Stimulated activated CD4-positive, alpha-beta T cell treated with anti-CD3 and anti-CD28 coated beads, Interleukin-2, amount 100 ng/mL, for 48 hours (primary cell): ENCODE data around the gene MAPKAP1.
A peak's percentile ranks its signal among the peaks of the same experiment; 100 is the strongest.

ENCODE experiments used
- DNase-seq, 2 donors: peaks; one replicate each; pipeline ENCODE4 v3.0.0-alpha.2; 2020

MAPKAP1 gene

DNA sequence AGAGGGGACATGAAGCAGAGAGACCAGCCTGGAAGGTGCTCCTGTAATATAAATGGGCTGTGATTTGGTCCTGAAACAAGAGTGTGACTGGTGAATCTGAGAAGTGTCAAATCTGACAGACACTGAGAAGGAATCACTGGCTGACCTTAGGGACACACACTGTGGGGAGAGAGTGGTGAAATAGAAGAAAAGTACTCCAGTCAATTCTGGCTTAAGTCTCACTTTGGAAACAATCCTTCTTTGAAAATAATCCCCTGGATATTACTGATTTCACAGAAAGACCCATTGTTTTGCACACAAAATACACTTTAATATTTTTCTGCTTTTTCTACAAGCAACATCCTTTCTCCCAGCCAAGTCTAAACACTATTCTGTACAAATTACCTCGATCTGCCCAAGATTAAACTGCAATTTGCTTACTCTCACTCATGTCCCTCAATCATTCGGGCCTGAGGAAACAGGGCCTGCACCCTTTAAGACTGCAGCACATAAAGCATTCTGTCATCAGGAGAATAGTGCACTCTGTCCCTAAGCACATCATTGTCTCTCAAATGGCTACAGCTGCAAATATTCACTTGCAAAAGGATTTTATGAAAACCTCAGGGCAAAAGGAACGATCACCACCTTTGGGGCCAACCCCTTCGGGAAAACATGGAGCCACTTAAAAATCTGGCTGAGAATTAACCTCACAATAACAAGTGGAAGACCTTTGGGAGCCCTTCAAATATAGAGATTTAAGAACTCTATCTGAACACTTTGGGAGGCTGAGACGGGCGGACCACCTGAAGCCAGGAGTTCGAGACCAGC lies 68.6 kb downstream of the MAPKAP1 start:
- no peak for DNase-seq

DNA sequence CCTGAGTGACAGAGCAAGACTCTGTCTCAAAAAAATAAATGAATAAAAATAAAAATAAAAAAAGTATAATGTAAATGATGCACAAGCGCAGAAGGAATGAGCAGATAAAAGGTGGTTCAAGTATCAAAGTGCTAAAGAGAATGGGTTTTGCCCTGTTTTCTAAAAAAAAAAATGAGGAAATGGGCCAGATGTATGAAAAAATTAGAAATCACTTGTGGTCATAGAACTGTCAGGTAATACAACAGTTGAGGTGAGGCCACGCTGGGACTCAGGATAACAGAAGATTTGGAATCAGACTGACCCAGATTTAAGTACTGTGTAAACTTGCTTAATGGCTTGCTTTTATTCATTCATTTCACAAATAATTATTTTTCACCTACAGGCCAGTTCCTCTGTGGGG lies 69.8 kb downstream of the MAPKAP1 start:
- DNase-seq: no peak

DNA sequence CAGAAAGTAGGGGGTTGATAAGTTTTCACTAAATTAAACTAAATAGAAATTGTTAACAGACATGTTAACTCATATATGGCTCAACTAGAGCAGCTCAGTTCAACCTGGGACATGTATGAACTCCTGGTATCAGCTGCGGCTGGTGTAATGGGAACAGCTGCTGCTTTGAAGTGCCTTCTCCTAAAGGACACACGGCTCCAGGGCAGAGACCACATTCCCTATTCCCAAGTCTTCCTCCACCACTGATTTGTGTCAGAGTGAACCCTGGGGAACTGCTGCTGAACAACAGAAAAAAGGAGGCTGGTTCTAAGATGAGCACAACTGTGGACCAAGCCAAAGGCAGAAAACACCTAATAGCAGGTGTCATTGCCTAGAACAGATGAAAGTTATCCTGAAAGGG lies 71.1 kb downstream of the MAPKAP1 start:
- DNase-seq: no peak

- DNase-seq: no peak
Observed at GRCh38 chr9:125634040-125634717, 72.8 kb downstream of the MAPKAP1 start.

DNA sequence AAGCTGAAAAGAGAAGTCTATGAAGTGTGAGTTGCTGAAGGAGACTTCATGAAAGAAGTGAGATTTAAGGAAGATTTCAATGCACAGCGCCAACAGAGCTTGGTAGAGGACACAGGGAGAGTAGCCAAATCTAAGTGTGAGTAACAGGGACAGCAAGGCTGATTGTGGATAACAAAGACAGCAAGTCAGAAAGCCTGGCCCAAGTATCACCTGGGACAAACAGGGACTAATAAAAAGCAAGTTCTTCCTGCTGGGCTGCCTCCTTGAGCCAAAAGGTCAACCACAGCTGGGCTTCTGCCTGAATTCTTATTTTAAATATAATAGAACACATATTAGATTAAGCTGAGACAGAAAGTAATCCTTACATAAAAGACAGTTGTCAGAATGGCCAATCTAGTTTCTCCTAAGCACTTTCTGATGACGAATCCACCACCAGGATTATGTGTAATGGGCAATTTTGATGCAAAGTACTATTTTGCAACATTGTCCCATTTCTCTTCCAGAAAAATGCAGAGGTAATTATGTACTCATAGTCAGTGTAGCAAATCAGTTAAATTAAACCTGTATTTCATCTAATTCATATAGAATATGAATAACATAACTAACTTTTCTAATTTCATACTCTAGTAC lies 73.8 kb downstream of the MAPKAP1 start:
- no peak for DNase-seq

DNA sequence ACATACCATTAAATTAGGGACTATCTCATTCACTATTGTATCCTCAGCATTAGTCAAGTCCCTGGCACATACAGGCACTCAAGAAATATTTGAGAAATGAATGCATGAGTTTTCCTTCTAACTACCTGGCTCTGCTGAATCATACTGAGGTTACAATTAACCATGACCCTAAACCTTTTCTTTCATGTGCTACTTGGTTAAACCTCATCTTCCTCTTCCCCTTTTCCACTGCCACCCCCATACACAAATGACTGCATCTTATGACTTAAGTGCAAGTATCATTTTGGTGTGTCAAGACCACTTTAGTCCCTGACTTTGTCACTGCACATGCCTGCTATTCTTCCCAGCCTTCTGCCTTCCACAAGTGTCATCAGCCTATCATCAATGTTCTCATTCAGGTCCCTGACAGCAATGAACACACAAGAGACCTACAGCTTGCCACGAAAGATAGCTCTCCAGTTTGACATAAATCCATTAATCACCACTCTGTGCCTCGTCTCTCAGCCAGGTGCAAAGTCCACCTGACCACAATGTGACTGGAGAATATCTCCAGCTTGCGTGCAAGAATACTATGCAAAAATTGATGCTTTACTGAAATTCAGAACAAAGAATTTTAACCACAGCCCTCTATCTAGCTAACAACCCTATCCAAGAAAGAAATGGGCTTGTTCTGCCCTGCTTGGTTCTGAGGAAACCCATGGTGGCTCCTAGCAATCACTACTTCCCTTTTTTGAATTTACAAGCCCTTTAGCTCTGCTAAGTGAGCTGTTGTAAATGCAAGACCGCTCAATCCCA lies 74.5 kb downstream of the MAPKAP1 start:
- DNase-seq: peak in 1 of 2 donors; percentile 25

DNA sequence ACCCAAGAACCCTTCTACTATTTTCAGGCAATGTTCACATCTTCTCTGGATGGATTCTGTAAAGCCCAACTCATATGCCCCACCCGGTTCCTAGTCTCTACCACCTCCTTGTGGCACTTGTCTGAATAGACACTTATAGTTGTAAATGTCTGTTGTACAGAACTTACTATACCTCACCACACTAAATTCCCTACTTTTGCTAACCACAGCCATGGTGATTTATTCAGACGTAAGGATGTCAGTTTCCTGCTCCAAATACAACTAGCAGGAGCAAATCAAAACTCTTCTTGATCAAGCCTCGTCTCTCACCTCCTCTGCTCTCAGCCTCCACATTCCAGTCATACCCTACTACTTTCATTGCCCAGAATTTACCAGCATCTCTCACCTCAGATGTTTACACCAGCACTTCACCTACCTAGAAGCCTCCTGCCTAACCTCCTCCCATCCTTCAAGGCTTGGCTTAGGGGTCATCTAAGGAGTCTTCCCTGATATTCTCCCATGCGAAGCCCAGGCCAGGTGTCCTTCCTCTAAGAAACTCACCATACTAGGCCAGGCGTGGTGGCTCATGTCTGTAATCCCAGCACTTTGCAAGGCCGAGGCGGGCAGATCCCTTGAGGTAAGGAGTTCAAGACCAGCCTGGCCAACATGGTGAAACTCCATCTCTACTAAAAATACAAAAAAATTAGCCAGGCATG lies 75.5 kb downstream of the MAPKAP1 start:
- peak in 1 of 2 donors; percentile 23 for DNase-seq

DNA sequence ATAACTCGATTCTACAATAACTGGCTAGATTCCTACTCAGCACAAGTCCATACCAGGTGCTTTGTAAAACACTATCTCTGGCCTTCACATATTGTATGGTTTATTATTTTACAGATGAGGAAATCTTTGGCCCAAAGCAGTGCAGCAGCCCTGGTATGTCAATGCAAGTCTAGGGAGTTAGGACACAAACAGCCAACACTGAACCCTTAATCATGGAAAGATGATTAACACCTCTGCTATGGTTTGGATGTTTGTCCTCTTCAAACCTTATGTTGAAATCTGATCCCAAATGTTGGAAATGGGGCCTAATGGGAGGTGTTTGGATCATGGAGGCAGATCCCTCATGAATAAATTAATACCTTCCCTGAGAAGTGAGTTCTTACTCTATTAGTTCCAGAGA lies 76.6 kb downstream of the MAPKAP1 start:
- DNase-seq: no peak

GRCh38 chr9:125629446-125629845 lies 77.6 kb downstream of the MAPKAP1 start:
- DNase-seq: no peak

- DNase-seq: no peak
Observed at GRCh38 chr9:125626187-125626586, 80.8 kb downstream of the MAPKAP1 start.

- DNase-seq: no peak
Observed at GRCh38 chr9:125621170-125621569, 85.8 kb downstream of the MAPKAP1 start.

- no peak for DNase-seq
Observed at GRCh38 chr9:125620216-125620615, 86.8 kb downstream of the MAPKAP1 start.

GRCh38 chr9:125617087-125617486 lies 89.9 kb downstream of the MAPKAP1 start:
- DNase-seq: no peak

DNA sequence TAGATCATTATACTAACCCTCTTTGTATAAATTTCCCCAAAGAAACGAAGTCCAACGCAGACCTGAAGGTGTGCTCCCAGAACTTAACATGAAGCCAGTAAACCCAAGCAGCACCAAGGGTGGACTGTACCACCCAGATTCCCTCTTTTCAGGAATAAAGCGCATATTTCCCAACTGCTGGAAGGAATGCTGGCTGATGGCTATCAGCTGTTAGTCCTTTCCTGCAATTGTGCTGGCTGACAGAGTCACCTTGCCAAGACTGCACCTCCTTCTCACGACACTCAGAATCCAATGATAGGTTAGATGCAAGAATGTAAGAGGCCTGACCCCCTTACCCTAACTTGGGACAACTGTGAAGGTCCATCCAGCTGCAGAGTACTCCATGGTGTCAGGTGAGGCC lies 93.9 kb downstream of the MAPKAP1 start:
- DNase-seq: no peak

DNA sequence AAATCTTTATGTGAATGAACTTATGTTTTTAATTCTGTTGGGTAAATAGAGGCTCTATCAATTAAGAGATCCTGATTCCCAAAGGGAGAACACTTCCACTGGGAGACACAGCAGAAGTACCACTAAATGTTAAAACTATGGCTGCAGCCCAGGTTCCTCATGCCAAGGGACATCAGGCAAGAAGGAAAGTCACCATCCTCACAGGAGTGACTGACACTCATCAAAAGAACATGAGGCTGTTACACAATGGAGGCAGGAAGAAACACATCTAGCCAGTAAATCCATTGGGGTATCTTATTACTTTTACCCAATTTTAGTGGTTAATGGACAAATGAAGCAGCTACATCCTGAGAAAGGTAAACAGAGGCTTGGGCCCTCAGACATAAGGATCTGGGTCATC lies 94.4 kb downstream of the MAPKAP1 start:
- DNase-seq: no peak

- no peak for DNase-seq
Observed at GRCh38 chr9:125611121-125611765, 95.8 kb downstream of the MAPKAP1 start.

GRCh38 chr9:125609744-125610143 lies 97.3 kb downstream of the MAPKAP1 start:
- no peak for DNase-seq

GRCh38 chr9:125608489-125609224 lies 98.4 kb downstream of the MAPKAP1 start:
- DNase-seq: no peak

DNA sequence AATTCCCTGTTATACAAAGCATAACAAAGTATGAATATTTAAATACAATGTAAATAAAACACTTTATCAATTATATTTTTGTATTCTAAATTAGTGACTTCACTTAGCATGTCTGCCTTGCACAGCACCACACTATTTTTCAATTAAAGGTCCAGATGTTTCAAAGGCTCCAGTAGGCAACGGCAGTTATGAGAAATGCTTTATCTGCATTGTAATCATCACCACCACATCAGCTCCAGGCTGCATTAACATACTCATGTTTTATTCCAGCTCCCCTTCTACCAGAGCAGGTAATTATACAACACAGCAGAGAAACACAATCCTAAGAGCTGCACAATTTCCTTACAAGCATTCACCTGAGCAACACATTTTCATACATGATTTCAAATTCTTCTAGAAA lies 102.8 kb downstream of the MAPKAP1 start:
- DNase-seq: no peak

GRCh38 chr9:125603478-125604021 lies 103.5 kb downstream of the MAPKAP1 start:
- DNase-seq: no peak

- DNase-seq: no peak
Observed at GRCh38 chr9:125601961-125602360, 105.0 kb downstream of the MAPKAP1 start.
